ENCODE data around the gene MSI2. TPM values are rescaled to one million over a fixed set of nuclear protein-coding genes. Genes with fewer than 3 reads are reported as not detected.

Gene MSI2
- total RNA-seq, 1 donor from 2014 or later: 23.1 TPM

DNA sequence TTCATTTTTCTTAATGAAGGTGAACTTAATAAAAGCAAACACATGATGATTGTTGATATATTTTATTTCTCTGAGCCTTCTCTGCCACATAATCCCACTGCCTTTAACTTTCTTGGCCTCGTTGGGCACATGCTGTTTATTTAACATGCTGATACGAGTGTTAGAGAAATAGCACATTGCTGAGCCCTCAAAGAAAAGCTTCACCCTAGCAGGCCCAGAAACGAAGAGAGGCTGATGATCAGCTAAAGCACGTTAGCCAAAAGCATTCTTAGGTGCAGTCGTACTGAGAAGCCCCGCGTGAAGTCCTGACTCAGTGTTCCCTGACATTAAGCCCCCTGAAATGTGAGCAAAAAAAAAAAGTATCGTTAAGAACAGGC lies 366.0 kb downstream of the MSI2 start:
- Mint-ChIP-seq H3K27ac (ENCODE audit: unreplicated experiment) (no peak overlapping the region), H3K27me3 (ENCODE audit: low read depth) (no peaks in the 10 kb centered on the region), H3K36me3 (ENCODE audit: low read depth) (peaks cover 1% of the 10 kb centered on the region), H3K4me3 (ENCODE audit: unreplicated experiment) (no peak overlapping the region), H3K9me3 (ENCODE audit: low read depth) (peaks cover under 1% of the 10 kb centered on the region), H3K4me1 (ENCODE audit: low read depth) (peaks cover 10% of the 10 kb centered on the region)
- DNase-seq (ENCODE audit: low spot score): no peak
- TF ChIP-seq CTCF (IDR thresholded peaks at IDR 0.05): no peak

GRCh38 chr17:57622683-57623433 lies 366.5 kb downstream of the MSI2 start:
- peaks cover 10% of the 10 kb centered on the region for H3K4me1 Mint-ChIP-seq (ENCODE audit: low read depth)
- no peaks in the 10 kb centered on the region for H3K9me3 Mint-ChIP-seq (ENCODE audit: low read depth)
- H3K4me3 Mint-ChIP-seq (ENCODE audit: unreplicated experiment): no peak overlapping the region
- no peak for DNase-seq (ENCODE audit: low spot score)
- TF ChIP-seq CTCF (IDR thresholded peaks at IDR 0.05): no peak
- H3K27ac Mint-ChIP-seq (ENCODE audit: unreplicated experiment): no peak overlapping the region
- H3K36me3 Mint-ChIP-seq (ENCODE audit: low read depth): peaks cover 3% of the 10 kb centered on the region
- H3K27me3 Mint-ChIP-seq (ENCODE audit: low read depth): no peaks in the 10 kb centered on the region

DNA sequence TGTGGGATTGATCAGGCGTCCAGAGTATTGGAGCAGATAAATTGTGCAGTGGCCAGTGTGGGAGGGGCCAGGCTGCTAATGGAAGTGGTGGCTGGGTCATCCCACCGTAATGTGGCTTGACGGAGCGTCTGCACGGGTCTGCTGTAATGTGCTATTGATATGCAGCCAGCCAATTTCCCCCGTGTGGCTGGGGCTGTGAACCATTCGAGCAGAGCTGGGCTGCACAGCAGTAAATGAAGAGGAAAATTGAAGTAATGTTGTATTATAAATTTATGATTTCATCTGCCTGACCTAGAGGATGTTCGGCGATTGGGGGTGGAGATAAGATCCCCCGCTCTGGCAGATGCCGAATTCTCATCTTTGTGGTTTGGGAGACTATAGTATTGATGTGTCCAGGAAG lies 367.3 kb downstream of the MSI2 start:
- Mint-ChIP-seq H3K4me3 (ENCODE audit: unreplicated experiment) (no peak overlapping the region), H3K9me3 (ENCODE audit: low read depth) (no peaks in the 10 kb centered on the region), H3K4me1 (ENCODE audit: low read depth) (peaks cover 10% of the 10 kb centered on the region), H3K27ac (ENCODE audit: unreplicated experiment) (no peak overlapping the region), H3K27me3 (ENCODE audit: low read depth) (no peaks in the 10 kb centered on the region), H3K36me3 (ENCODE audit: low read depth) (peaks cover 4% of the 10 kb centered on the region)
- DNase-seq (ENCODE audit: low spot score): no peak
- TF ChIP-seq CTCF (IDR thresholded peaks at IDR 0.05): no peak

- TF ChIP-seq CTCF (IDR thresholded peaks at IDR 0.05): no peak
- H3K4me3 Mint-ChIP-seq (ENCODE audit: unreplicated experiment): no peak overlapping the region
- H3K9me3 Mint-ChIP-seq (ENCODE audit: low read depth): no peaks in the 10 kb centered on the region
Observed at GRCh38 chr17:57624386-57624785, 368.1 kb downstream of the MSI2 start.

GRCh38 chr17:57625511-57625910 lies 369.2 kb downstream of the MSI2 start:
- no peak for TF ChIP-seq CTCF (IDR thresholded peaks at IDR 0.05)
- H3K4me3 Mint-ChIP-seq (ENCODE audit: unreplicated experiment): no peak overlapping the region
- H3K9me3 Mint-ChIP-seq (ENCODE audit: low read depth): no peaks in the 10 kb centered on the region
- peaks cover 5% of the 10 kb centered on the region for H3K36me3 Mint-ChIP-seq (ENCODE audit: low read depth)
- H3K4me1 Mint-ChIP-seq (ENCODE audit: low read depth): peaks cover 10% of the 10 kb centered on the region
- no peaks in the 10 kb centered on the region for H3K27me3 Mint-ChIP-seq (ENCODE audit: low read depth)
- DNase-seq (ENCODE audit: low spot score): no peak
- H3K27ac Mint-ChIP-seq (ENCODE audit: unreplicated experiment): no peak overlapping the region

More at GRCh38 chr17:57624386-57624785, 368.1 kb downstream of the MSI2 start:
- H3K27ac Mint-ChIP-seq (ENCODE audit: unreplicated experiment): no peak overlapping the region
- H3K4me1 Mint-ChIP-seq (ENCODE audit: low read depth): peaks cover 10% of the 10 kb centered on the region
- DNase-seq (ENCODE audit: low spot score): peak; percentile 46
- H3K36me3 Mint-ChIP-seq (ENCODE audit: low read depth): peaks cover 5% of the 10 kb centered on the region
- no peaks in the 10 kb centered on the region for H3K27me3 Mint-ChIP-seq (ENCODE audit: low read depth)

Measured in chondrocyte (in vitro differentiated cells).